ENCODE results near the gene PROSER1.

PROSER1 gene

GRCh38 chr13:39062004-39062403 is 24.1 kb upstream of the PROSER1 start:
- no peak overlapping the region for H3K4me3 ChIP-seq (replicated peaks; ENCODE audit: insufficient read depth, low read length)
- no peaks in the 10 kb centered on the region for H3K27me3 ChIP-seq (ENCODE audit: insufficient read depth, poor library complexity, severe bottlenecking)
- H3K27ac ChIP-seq (replicated peaks), result no peak overlapping the region
- DNase-seq (ENCODE audit: low read depth in 1 of 2, low spot score in 1 of 2), result no peak
- TF ChIP-seq GABPA (IDR thresholded peaks at IDR 0.05; ENCODE audit: low read depth) (no peak), CTCF (IDR thresholded peaks at IDR 0.05; ENCODE audit: insufficient read depth, low read length) (no peak), SPI1 (IDR thresholded peaks at IDR 0.05; ENCODE audit: borderline replicate concordance, low read depth) (no peak), REST (IDR thresholded peaks at IDR 0.05; ENCODE audit: insufficient replicate concordance, low read depth) (no peak), POLR2AphosphoS5 (IDR thresholded peaks at IDR 0.05; ENCODE audit: low read depth) (no peak)

GRCh38 chr13:39058040-39058439 is 20.2 kb upstream of the PROSER1 start:
- TF ChIP-seq REST (IDR thresholded peaks at IDR 0.05; ENCODE audit: insufficient replicate concordance, low read depth), result no peak
- no peak for TF ChIP-seq GABPA (IDR thresholded peaks at IDR 0.05; ENCODE audit: low read depth)
- TF ChIP-seq POLR2AphosphoS5 (IDR thresholded peaks at IDR 0.05; ENCODE audit: low read depth), result no peak
- TF ChIP-seq SPI1 (IDR thresholded peaks at IDR 0.05; ENCODE audit: borderline replicate concordance, low read depth), result no peak
- no peak for TF ChIP-seq CTCF (IDR thresholded peaks at IDR 0.05; ENCODE audit: insufficient read depth, low read length)
- Histone ChIP-seq H3K27ac (replicated peaks) (no peak overlapping the region), H3K27me3 (ENCODE audit: insufficient read depth, poor library complexity, severe bottlenecking) (no peaks in the 10 kb centered on the region), H3K4me3 (replicated peaks; ENCODE audit: insufficient read depth, low read length) (no peak overlapping the region)
- no peak for DNase-seq (ENCODE audit: low read depth in 1 of 2, low spot score in 1 of 2)

- H3K27me3 ChIP-seq (ENCODE audit: insufficient read depth, poor library complexity, severe bottlenecking), result no peaks in the 10 kb centered on the region
- TF ChIP-seq POLR2AphosphoS5 (IDR thresholded peaks at IDR 0.05; ENCODE audit: low read depth) (no peak), CTCF (IDR thresholded peaks at IDR 0.05; ENCODE audit: insufficient read depth, low read length) (no peak), SPI1 (IDR thresholded peaks at IDR 0.05; ENCODE audit: borderline replicate concordance, low read depth) (no peak), REST (IDR thresholded peaks at IDR 0.05; ENCODE audit: insufficient replicate concordance, low read depth) (no peak), GABPA (IDR thresholded peaks at IDR 0.05; ENCODE audit: low read depth) (no peak)
- H3K4me3 ChIP-seq (replicated peaks; ENCODE audit: insufficient read depth, low read length), result no peak overlapping the region
- DNase-seq (ENCODE audit: low read depth in 1 of 2, low spot score in 1 of 2), result no peak
- H3K27ac ChIP-seq (replicated peaks), result no peak overlapping the region
These were observed 18.1 kb upstream of the PROSER1 start for GRCh38 chr13:39056018-39056417.

All from HL-60 (cell line).